Spleen (tissue), 11 donors: Measurements from ENCODE around the gene CNDP1. TPM values are rescaled to one million over a fixed set of nuclear protein-coding genes. Genes with fewer than 3 reads are reported as not detected.

Experiments used
- DNase-seq: peaks from one replicate; pipeline ENCODE4 v3.0.0-alpha.2; 2020
- H3K27ac ChIP-seq, 8 donors: fragments of 200-600 bp; sonication (generic) in 7 of 8; 1 replicate in 4 of 8; 2 replicates in 4 of 8; pipeline versions ENCODE4 v1.5.0 to v1.8.0; 2016 to 2021; ENCODE audit warnings: inconsistent platforms in 4 of 8, mild to moderate bottlenecking in 4 of 8, moderate library complexity in 1 of 8
- H3K27me3 ChIP-seq, 7 donors: fragments of 200-600 bp; sonication (generic) in 6 of 7; replicated peaks in 1 of 7; 1 replicate in 4 of 7; 2 replicates in 3 of 7; pipeline versions ENCODE4 v1.5.0 to v1.8.0; 2016 to 2021; ENCODE audit warnings: inconsistent platforms in 3 of 7, mild to moderate bottlenecking in 1 of 7
- H3K36me3 ChIP-seq, 6 donors: fragments of 200-600 bp; sonication (generic) in 5 of 6; 1 replicate in 4 of 6; 2 replicates in 2 of 6; pipeline versions ENCODE4 v1.5.0 to v1.8.0; 2016 to 2021; ENCODE audit warnings: inconsistent platforms in 2 of 6
- H3K4me1 ChIP-seq, 6 donors: fragments of 200-600 bp; sonication (generic) in 5 of 6; 1 replicate in 3 of 6; 2 replicates in 3 of 6; pipeline versions ENCODE4 v1.5.0 to v1.8.0; 2016 to 2021; ENCODE audit warnings: inconsistent platforms in 3 of 6
- H3K4me3 ChIP-seq, 8 donors: fragments of 200-600 bp; sonication (generic) in 7 of 8; 1 replicate in 4 of 8; 2 replicates in 4 of 8; pipeline versions ENCODE4 v1.5.0 to v1.8.0; 2016 to 2021; ENCODE audit warnings: inconsistent platforms in 4 of 8, mild to moderate bottlenecking in 4 of 8, moderate library complexity in 2 of 8
- H3K9me3 ChIP-seq, 8 donors: fragments of 200-600 bp; sonication (generic) in 7 of 8; 1 replicate in 4 of 8; 2 replicates in 4 of 8; pipeline versions ENCODE4 v1.5.0 to v1.8.0; 2016 to 2021; ENCODE audit warnings: inconsistent platforms in 4 of 8
- POLR2A ChIP-seq, 3 donors: fragments of 450-650 bp; IDR thresholded peaks; one replicate each; pipeline ENCODE4 v1.5.1; 2017; ENCODE audit warnings: antibody characterized with exemption in 3 of 3, mild to moderate bottlenecking in 1 of 3
- POLR2AphosphoS5 ChIP-seq, 3 donors: sonication (generic); formaldehyde crosslinking; IDR thresholded peaks; one replicate each; pipeline ENCODE4 v1.5.1; 2017; ENCODE audit warnings: antibody characterized with exemption in 3 of 3
- WGBS, 5 donors: extraction: QIAGEN DNeasy Blood & Tissue Kit in 3 of 5; methylation state at CpG; one replicate each; pipeline versions ENCODE4 v1.1.5 to v1.1.7; 2013 to 2018; 5-methylcytosine and 5-hydroxymethylcytosine counted together
- intact Hi-C: fragments of 100-400 bp; cut with DNase I; formaldehyde crosslinking; loops from one replicate; pipeline ENCODE4 v1.15.0; 2023; ENCODE audit warnings: low total_unique reads
- polyA plus RNA-seq, 3 donors: library from polyadenylated mRNA; stranded (reverse); fragments of 200-250 nt; gene quantifications; one replicate each; pipeline ENCODE4 v1.2.1, GENCODE V29; 2013
- total RNA-seq, 7 donors: library from RNA; depleted of rRNA in 3 of 7; stranded (reverse); fragments of >200 nt in 3 of 7; fragmentation: NEBNext Ultra II Directional in 4 of 7; extraction: Animal tissue kit (Norgen Biotek cat#: 25700) in 4 of 7; gene quantifications; one replicate each; pipeline versions ENCODE4 v1.1.0 to v1.2.1, GENCODE V29; 2016 to 2021
- TF ChIP-seq, protein P1 (sequence below), 11 experiments: fragments of 200-600 bp in 7 of 11; fragments of 450-650 bp in 4 of 11; sonication (generic) in 4 of 11; IDR thresholded peaks in 8 of 11; conservative IDR thresholded peaks in 3 of 11; 1 replicate in 7 of 11; 2 replicates in 4 of 11; pipeline versions ENCODE4 v1.4.0 to v1.8.0; 2016 to 2021; ENCODE audit warnings: antibody characterized with exemption in 11 of 11, inconsistent platforms in 4 of 11, mild to moderate bottlenecking in 1 of 11
- donor health status: healthy with polysubstance abuse.
- donor health status: DM: no; HTN: no; CAD: no; lungs with moderate emphysema.
- donor health status: DM: no; HTN: no; CAD: no.
- donor health status: Bipolar disorder and iron deficiency.
- donor health status: healthy.
- donor health status: DM: no; HTN: no; CAD: no.
- donor health status: DM: yes; HTN: yes; CAD: no.

Gene CNDP1
- total and polyA plus RNA-seq, 10 donors, result 0.03 to 0.59 (median 0.18) TPM; not detected in 2

DNA sequence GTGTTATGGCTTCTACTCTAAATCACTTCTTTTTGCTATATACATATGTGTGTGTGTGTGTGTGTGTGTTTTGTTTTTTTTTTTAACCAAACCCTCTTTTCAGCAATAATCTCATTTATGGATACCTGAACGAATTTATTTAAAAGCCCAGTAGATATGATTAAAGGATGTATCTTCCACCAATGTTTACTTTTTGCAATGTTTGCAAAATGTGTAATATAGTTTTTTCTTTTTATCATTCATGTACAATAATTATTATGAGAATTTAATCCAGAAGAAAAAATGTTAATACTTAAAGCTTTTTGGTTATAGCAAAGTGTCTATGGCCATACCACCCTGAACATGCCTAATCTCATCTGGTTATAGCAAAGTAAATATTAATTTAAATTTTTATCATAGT, 39.8 kb upstream of the CNDP1 start:
- TF ChIP-seq POLR2AphosphoS5 (IDR thresholded peaks at IDR 0.05) (no peak), POLR2A (IDR thresholded peaks at IDR 0.05) (no peak)

DNA sequence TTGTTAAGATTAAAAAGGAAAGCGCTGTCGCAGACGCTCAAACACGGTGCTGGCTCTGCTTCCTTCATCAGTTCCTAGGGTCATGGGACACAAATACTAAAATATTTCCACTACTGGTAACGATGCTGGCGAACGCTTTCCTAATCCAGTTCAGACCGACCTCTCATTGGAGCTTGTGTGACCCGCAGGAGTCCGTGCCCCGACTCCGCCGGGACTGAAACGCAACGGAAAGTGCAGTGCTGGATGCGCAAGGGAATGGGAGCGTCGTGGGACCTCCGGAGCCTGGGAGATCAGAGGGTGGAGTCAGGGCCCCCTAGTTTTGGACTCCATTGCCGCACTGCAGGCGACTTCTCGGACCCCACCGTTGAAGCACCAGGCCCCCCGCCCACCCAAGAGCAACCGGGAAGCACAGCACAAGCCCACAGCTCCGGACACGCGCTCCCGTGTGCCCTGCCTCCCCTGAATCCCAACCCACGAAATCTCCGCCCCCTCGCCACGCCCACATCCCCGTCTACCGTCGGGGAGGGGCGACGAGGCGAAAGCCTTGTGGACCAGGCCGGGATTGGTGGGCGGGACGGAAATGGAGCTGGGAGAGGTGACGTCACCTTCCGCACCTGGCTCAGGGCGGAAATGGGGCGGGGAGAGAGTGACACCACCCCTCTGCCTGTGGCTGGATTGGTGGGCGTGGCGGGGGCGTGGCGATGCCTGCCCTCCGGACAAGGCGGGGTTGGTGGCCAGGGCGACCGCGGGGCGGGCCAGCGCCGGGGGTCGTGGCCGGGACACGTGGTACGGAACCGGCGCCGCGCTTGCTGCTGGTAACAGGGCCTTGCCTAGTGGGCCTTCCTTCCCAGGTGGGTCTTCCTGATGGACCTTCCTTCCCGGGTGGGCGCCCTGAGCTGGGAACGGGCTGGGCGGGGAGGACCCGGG, 38.5 kb upstream of the CNDP1 start, which contains the start of gene CNDP2:
CNDP2 (plus strand) TSS at position 783 of the 927 bp plus-strand sequence. CDS start 3,611 bp downstream, outside the sequence.
- H3K4me3 ChIP-seq, result peak within 1 kb of the TSS; percentile 77 to 93 (median 90)
- 0 to 1% (median 0%) methylated on average over 53 to 71 of the region's 71 CpGs for WGBS, 5 donors
- TF ChIP-seq, protein P1, sequence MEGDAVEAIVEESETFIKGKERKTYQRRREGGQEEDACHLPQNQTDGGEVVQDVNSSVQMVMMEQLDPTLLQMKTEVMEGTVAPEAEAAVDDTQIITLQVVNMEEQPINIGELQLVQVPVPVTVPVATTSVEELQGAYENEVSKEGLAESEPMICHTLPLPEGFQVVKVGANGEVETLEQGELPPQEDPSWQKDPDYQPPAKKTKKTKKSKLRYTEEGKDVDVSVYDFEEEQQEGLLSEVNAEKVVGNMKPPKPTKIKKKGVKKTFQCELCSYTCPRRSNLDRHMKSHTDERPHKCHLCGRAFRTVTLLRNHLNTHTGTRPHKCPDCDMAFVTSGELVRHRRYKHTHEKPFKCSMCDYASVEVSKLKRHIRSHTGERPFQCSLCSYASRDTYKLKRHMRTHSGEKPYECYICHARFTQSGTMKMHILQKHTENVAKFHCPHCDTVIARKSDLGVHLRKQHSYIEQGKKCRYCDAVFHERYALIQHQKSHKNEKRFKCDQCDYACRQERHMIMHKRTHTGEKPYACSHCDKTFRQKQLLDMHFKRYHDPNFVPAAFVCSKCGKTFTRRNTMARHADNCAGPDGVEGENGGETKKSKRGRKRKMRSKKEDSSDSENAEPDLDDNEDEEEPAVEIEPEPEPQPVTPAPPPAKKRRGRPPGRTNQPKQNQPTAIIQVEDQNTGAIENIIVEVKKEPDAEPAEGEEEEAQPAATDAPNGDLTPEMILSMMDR (IDR thresholded peaks at IDR 0.05 in 8 of 11, conservative IDR thresholded peaks at IDR 0.05 in 3 of 11), result peak in 2 of 11 experiments; percentile 2 to 26
- TF ChIP-seq POLR2AphosphoS5 (IDR thresholded peaks at IDR 0.05), result peak; percentile 95 to 98 (median 96)
- TF ChIP-seq POLR2A (IDR thresholded peaks at IDR 0.05), result peak in 2 of 3 donors; percentile 48 to 69
- peaks cover 0 to 1% (median 0%) of the 10 kb centered on the region in 6 donors for H3K36me3 ChIP-seq
- H3K27me3 ChIP-seq, result no peaks in the 10 kb centered on the region
- DNase-seq, result peak; percentile 100
- H3K9me3 ChIP-seq, result peaks cover 0 to 7% (median 2%) of the 10 kb centered on the region in 8 donors
- H3K27ac ChIP-seq, result peak within 1 kb of the TSS; percentile 86 to 97 (median 94)
- intact Hi-C loops, result loop anchor here (10.0 kb wide), 1 partner anchor 59 kb away; no protein-coding TSS in a partner anchor
- peaks cover 22 to 54% (median 45%) of the 10 kb centered on the region in 6 donors for H3K4me1 ChIP-seq

More for the DNA sequence above, 39.8 kb upstream of the CNDP1 start:
- H3K9me3 ChIP-seq, result peaks cover 0 to 7% (median 2%) of the 10 kb centered on the region in 8 donors
- no peak for DNase-seq
- peak overlapping the region in 1 of 8 donors; percentile 48 for H3K27ac ChIP-seq
- H3K4me1 ChIP-seq, result peaks cover 21 to 40% (median 34%) of the 10 kb centered on the region in 6 donors
- WGBS, 5 donors, result 69 to 89% (median 83%) methylated on average over 1 of the region's 1 CpG
- H3K36me3 ChIP-seq, result no peaks in the 10 kb centered on the region
- no peak overlapping the region for H3K4me3 ChIP-seq
- H3K27me3 ChIP-seq, result no peaks in the 10 kb centered on the region
- intact Hi-C loops, result loop anchor here (5.0 to 10.0 kb wide), 2 partner anchors 60 to 142 kb away; no protein-coding TSS in a partner anchor

DNA sequence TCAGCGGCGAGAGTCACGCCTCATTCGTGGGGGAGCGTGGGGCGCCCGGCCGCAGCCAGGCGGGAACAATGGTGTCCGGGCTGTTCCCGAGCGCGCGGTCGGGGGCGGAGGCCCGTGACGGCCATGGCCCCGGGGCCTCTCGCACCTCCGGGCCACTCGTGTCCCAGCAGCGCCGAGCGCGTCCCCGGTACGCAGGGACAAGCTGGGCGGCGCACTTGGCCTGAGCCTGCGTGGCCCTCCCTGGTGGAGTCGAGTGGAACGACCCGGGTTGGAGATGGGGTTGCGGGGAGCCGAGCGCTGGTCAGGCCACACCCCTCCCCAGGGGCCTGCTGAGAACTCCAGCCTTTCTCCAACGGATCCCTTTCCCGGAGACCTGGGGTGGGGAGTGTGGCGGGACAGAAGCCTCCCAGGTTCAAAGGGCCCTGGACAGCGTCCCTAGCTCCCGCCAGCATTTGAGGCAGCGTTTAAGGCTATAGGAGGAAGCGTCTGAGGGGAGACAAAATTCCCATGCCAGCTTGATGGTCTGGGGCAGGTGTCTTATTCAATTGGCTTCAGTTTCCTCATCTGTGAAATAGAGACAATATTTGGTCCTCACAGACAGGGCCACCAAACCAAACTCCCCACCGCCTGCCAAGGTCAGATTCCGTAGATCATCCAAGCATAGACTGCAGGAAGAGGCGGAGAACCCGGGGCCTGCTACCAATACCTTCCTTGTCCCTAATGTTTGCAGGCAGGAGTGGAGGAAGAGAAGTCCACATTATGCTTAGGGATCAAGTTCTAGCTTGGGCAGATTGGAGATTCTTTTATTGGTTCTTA, 37.6 kb upstream of the CNDP1 start:
- intact Hi-C loops, result loop anchor here (10.0 kb wide), 1 partner anchor 58 kb away; no protein-coding TSS in a partner anchor
- peak overlapping the region; percentile 77 to 93 (median 90) for H3K4me3 ChIP-seq
- TF ChIP-seq, protein P1 (IDR thresholded peaks at IDR 0.05 in 8 of 11, conservative IDR thresholded peaks at IDR 0.05 in 3 of 11), result peak in 1 of 11 experiments; percentile 12
- no peak for TF ChIP-seq POLR2AphosphoS5 (IDR thresholded peaks at IDR 0.05)
- no peak for DNase-seq
- H3K36me3 ChIP-seq, result peaks cover 0 to 10% (median 7%) of the 10 kb centered on the region in 6 donors
- no peaks in the 10 kb centered on the region for H3K27me3 ChIP-seq
- H3K4me1 ChIP-seq, result peaks cover 27 to 62% (median 52%) of the 10 kb centered on the region in 6 donors
- peak overlapping the region; percentile 86 to 97 (median 94) for H3K27ac ChIP-seq
- 5 to 40% (median 6%) methylated on average over 2 to 48 of the region's 48 CpGs for WGBS, 5 donors
- H3K9me3 ChIP-seq, result peaks cover 0 to 7% (median 1%) of the 10 kb centered on the region in 8 donors

DNA sequence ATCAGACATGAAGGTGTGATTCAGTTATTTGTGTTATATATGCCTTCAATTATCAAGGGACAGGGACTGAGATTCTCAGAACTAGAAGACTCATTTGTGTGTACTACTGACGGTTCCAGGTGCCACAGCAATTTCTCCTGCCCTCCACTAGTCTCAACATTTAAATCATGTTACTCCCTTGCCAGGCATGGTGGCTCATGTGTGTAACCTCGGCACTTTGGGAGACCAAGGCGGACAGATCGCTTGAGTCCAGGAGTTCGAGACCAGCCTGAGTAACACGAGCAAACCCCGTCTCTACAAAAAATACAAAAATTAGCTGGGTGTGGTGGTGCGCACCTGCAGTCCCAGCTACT, 37.0 kb upstream of the CNDP1 start:
- Histone ChIP-seq H3K27ac (peak overlapping the region in 6 of 8 donors; percentile 91 to 97 (median 96)), H3K36me3 (peaks cover 0 to 16% (median 12%) of the 10 kb centered on the region in 6 donors), H3K27me3 (no peaks in the 10 kb centered on the region), H3K4me3 (peak overlapping the region in 7 of 8 donors; percentile 77 to 93 (median 90)), H3K9me3 (peaks cover 0 to 2% (median 0%) of the 10 kb centered on the region in 8 donors), H3K4me1 (peaks cover 30 to 68% (median 58%) of the 10 kb centered on the region in 6 donors)
- DNase-seq, result no peak
- TF ChIP-seq POLR2AphosphoS5 (IDR thresholded peaks at IDR 0.05), result no peak
- TF ChIP-seq POLR2A (IDR thresholded peaks at IDR 0.05), result no peak
- TF ChIP-seq, protein P1 (IDR thresholded peaks at IDR 0.05 in 8 of 11, conservative IDR thresholded peaks at IDR 0.05 in 3 of 11), result no peak
- 88 to 93% (median 90%) methylated on average over 8 of the region's 8 CpGs for WGBS, 5 donors
- intact Hi-C loops, result loop anchor here (10.0 kb wide), 1 partner anchor 58 kb away; no protein-coding TSS in a partner anchor
